Measurements from ENCODE around the gene ZNF223. TPM values are rescaled to one million over a fixed set of nuclear protein-coding genes. Genes with fewer than 3 reads are reported as not detected.

ZNF223 gene
- total and polyA plus RNA-seq, 9 of the 15 experiments (the other 6 are each of a cell fraction or from before 2014, with no cell fraction given): 0.21 to 1.8 (median 0.71) TPM

- no peak for TF ChIP-seq NFE2 (IDR thresholded peaks at IDR 0.05; ENCODE audit: low read depth)
- TF ChIP-seq EP400 (IDR thresholded peaks at IDR 0.05): peak; percentile 46; the same call in 1 of the 2 replicates
- TF ChIP-seq CREB3L1 (IDR thresholded peaks at IDR 0.05; ENCODE audit: borderline replicate concordance, low read depth): peak; percentile 93
- TF ChIP-seq ZNF274 (IDR thresholded peaks at IDR 0.05; ENCODE audit: borderline replicate concordance, low read depth, low read length): no peak
- TF ChIP-seq NKRF (IDR thresholded peaks at IDR 0.05; ENCODE audit: borderline replicate concordance): no peak
- no peak for TF ChIP-seq HBP1 (CRISPR knock-in tag; IDR thresholded peaks at IDR 0.05)
- no peak for TF ChIP-seq ATF1 (CRISPR knock-in tag; IDR thresholded peaks at IDR 0.05)
- peak; percentile 90 for TF ChIP-seq ATF1 (tag; IDR thresholded peaks at IDR 0.05)
- TF ChIP-seq ZNF609 (CRISPR knock-in tag; IDR thresholded peaks at IDR 0.05; ENCODE audit: borderline replicate concordance): no peak
- peak; percentile 91 for TF ChIP-seq SPI1 (IDR thresholded peaks at IDR 0.05; ENCODE audit: borderline replicate concordance, low read depth, low read length)
- TF ChIP-seq HMG20A (CRISPR knock-in tag; conservative IDR thresholded peaks at IDR 0.05): no peak
- TF ChIP-seq PML (IDR thresholded peaks at IDR 0.05; ENCODE audit: low read length): 0 out of 2 replicates have a peak, but pooled peaks have one; percentile 49
- no peak for TF ChIP-seq PYGO2 (tag; IDR thresholded peaks at IDR 0.05)
- TF ChIP-seq HDGF (IDR thresholded peaks at IDR 0.05): no peak
- no peak for TF ChIP-seq ZNF740 (CRISPR knock-in tag; IDR thresholded peaks at IDR 0.05)
- no peak for TF ChIP-seq ZNF740 (tag; IDR thresholded peaks at IDR 0.05)
- peak; percentile 51 for TF ChIP-seq PHF20 (IDR thresholded peaks at IDR 0.05; ENCODE audit: partially characterized antibody)
- no peak for TF ChIP-seq HNRNPH1 (optimal IDR thresholded peaks at IDR 0.05; ENCODE audit: low read depth, low read length)
Measured at GRCh38 chr19:44113138-44113783, 61.4 kb downstream of the ZNF223 start, which contains the start of gene ZNF225 (continued).
